ENCODE data around the gene SPEF1. TPM values are rescaled to one million over a fixed set of nuclear protein-coding genes. Genes with fewer than 3 reads are reported as not detected.

Gene SPEF1
- total RNA-seq, 3 donors from 2014 or later: 0.19 TPM; not detected in 2

- ATAC-seq (no peak), DNase-seq (no peak)
- Histone ChIP-seq H3K9me3 (no peaks in the 10 kb centered on the region), H3K4me3 (no peak overlapping the region), H3K4me1 (ENCODE audit: low read depth) (peaks cover 39% of the 10 kb centered on the region), H3K36me3 (ENCODE audit: low read depth) (no peaks in the 10 kb centered on the region)
- intact Hi-C loops (cut with DNase I, micrococcal nuclease): no loop called here
- TF ChIP-seq CTCF (IDR thresholded peaks at IDR 0.05): no peak
These were observed 20.1 kb upstream of the SPEF1 start for GRCh38 chr20:3801299-3801698.

- ATAC-seq (no peak), DNase-seq (peak in 1 of 3 donors; percentile 60)
- Histone ChIP-seq H3K9me3 (no peaks in the 10 kb centered on the region), H3K36me3 (ENCODE audit: low read depth) (no peaks in the 10 kb centered on the region), H3K4me1 (ENCODE audit: low read depth) (peaks cover 35% of the 10 kb centered on the region), H3K4me3 (no peak overlapping the region)
- intact Hi-C loops (cut with DNase I, micrococcal nuclease): no loop called here
- no peak for TF ChIP-seq CTCF (IDR thresholded peaks at IDR 0.05)
These were observed 19.6 kb upstream of the SPEF1 start for GRCh38 chr20:3800878-3801260.

GRCh38 chr20:3800256-3800877 is 19.1 kb upstream of the SPEF1 start:
- ATAC-seq: no peak
- no peaks in the 10 kb centered on the region for H3K36me3 ChIP-seq (ENCODE audit: low read depth)

GRCh38 chr20:3798908-3799248 is 17.6 kb upstream of the SPEF1 start:
- Histone ChIP-seq H3K4me3 (no peak overlapping the region), H3K9me3 (no peaks in the 10 kb centered on the region), H3K4me1 (ENCODE audit: low read depth) (peaks cover 34% of the 10 kb centered on the region), H3K36me3 (ENCODE audit: low read depth) (no peaks in the 10 kb centered on the region)
- ATAC-seq (no peak), DNase-seq (peak in 1 of 3 donors; percentile 39)
- TF ChIP-seq CTCF (IDR thresholded peaks at IDR 0.05): no peak
- intact Hi-C loops (cut with DNase I, micrococcal nuclease): no loop called here

More at GRCh38 chr20:3800256-3800877, 19.1 kb upstream of the SPEF1 start:
- Histone ChIP-seq H3K9me3 (no peaks in the 10 kb centered on the region), H3K4me1 (ENCODE audit: low read depth) (peaks cover 34% of the 10 kb centered on the region), H3K4me3 (no peak overlapping the region)
- no peak for TF ChIP-seq CTCF (IDR thresholded peaks at IDR 0.05)
- intact Hi-C loops (cut with DNase I, micrococcal nuclease): no loop called here
- peak in 1 of 3 donors; percentile 53 for DNase-seq

GRCh38 chr20:3798373-3798768 is 17.1 kb upstream of the SPEF1 start:
- DNase-seq (peak in 2 of 3 donors; percentile 33 to 52), ATAC-seq (no peak)
- peaks cover 34% of the 10 kb centered on the region for H3K4me1 ChIP-seq (ENCODE audit: low read depth)
- TF ChIP-seq CTCF (IDR thresholded peaks at IDR 0.05): no peak
- no peak overlapping the region for H3K4me3 ChIP-seq
- H3K36me3 ChIP-seq (ENCODE audit: low read depth): no peaks in the 10 kb centered on the region
- intact Hi-C loops (cut with DNase I, micrococcal nuclease): no loop called here
- no peaks in the 10 kb centered on the region for H3K9me3 ChIP-seq
